SK-N-SH (cell line): ENCODE data around the gene MMP13.

ENCODE experiments used
- EP300 ChIP-seq, 2 experiments: IDR thresholded peaks; 2 replicates each; pipeline versions ENCODE4 v1.4.0 to v1.6.1; 2012; ENCODE audit warnings: borderline replicate concordance in 1 of 2, low read depth in 1 of 2, low read length in 1 of 2
- EZH2phosphoT487 ChIP-seq: fragments of 200-600 bp; sonication (generic); IDR thresholded peaks from 2 replicates; pipeline ENCODE4 v1.6.1; 2017; ENCODE audit warnings: low read depth, mixed run types, mild to moderate bottlenecking, antibody characterized with exemption, moderate library complexity, borderline replicate concordance
- MAX ChIP-seq: IDR thresholded peaks from 2 replicates; pipeline ENCODE4 v1.4.0; 2012; ENCODE audit warnings: low read depth
- POLR2AphosphoS5 ChIP-seq: IDR thresholded peaks from 2 replicates; pipeline ENCODE4 v1.6.1; 2012; ENCODE audit warnings: low read depth, low read length
- RAD21 ChIP-seq: IDR thresholded peaks from 2 replicates; pipeline ENCODE4 v1.6.1; 2012; ENCODE audit warnings: mild to moderate bottlenecking, low read length
- RCOR1 ChIP-seq: fragments of 150-350 bp; IDR thresholded peaks from 2 replicates; pipeline ENCODE4 v1.6.1; 2017; ENCODE audit warnings: antibody characterized with exemption, low read length
- REST ChIP-seq: IDR thresholded peaks from 2 replicates; pipeline ENCODE4 v1.6.1; 2012; ENCODE audit warnings: mild to moderate bottlenecking, low read depth, low read length, moderate library complexity
- SIN3A ChIP-seq: IDR thresholded peaks from 2 replicates; pipeline ENCODE4 v1.6.1; 2012; ENCODE audit warnings: low read depth, mild to moderate bottlenecking, low read length, moderate library complexity, borderline replicate concordance
- TAF1 ChIP-seq: IDR thresholded peaks from 2 replicates; pipeline ENCODE4 v1.6.1; 2012; ENCODE audit warnings: low read depth, mild to moderate bottlenecking, low read length, moderate library complexity, borderline replicate concordance
- USF1 ChIP-seq: IDR thresholded peaks from 2 replicates; pipeline ENCODE4 v1.4.0; 2012; ENCODE audit warnings: low read depth, borderline replicate concordance
- YY1 ChIP-seq: IDR thresholded peaks from 2 replicates; pipeline ENCODE4 v1.4.0; 2012; ENCODE audit warnings: low read depth, mild to moderate bottlenecking
- TF ChIP-seq, protein P1 (sequence below): fragments of 200-600 bp; sonication (generic); IDR thresholded peaks from 2 replicates; pipeline ENCODE4 v1.6.1; 2017; ENCODE audit warnings: antibody characterized with exemption, mild to moderate bottlenecking, moderate library complexity
- TF ChIP-seq, protein P2 (sequence below): IDR thresholded peaks from 2 replicates; pipeline ENCODE4 v1.4.0; 2012; ENCODE audit warnings: low read depth, borderline replicate concordance

DNA sequence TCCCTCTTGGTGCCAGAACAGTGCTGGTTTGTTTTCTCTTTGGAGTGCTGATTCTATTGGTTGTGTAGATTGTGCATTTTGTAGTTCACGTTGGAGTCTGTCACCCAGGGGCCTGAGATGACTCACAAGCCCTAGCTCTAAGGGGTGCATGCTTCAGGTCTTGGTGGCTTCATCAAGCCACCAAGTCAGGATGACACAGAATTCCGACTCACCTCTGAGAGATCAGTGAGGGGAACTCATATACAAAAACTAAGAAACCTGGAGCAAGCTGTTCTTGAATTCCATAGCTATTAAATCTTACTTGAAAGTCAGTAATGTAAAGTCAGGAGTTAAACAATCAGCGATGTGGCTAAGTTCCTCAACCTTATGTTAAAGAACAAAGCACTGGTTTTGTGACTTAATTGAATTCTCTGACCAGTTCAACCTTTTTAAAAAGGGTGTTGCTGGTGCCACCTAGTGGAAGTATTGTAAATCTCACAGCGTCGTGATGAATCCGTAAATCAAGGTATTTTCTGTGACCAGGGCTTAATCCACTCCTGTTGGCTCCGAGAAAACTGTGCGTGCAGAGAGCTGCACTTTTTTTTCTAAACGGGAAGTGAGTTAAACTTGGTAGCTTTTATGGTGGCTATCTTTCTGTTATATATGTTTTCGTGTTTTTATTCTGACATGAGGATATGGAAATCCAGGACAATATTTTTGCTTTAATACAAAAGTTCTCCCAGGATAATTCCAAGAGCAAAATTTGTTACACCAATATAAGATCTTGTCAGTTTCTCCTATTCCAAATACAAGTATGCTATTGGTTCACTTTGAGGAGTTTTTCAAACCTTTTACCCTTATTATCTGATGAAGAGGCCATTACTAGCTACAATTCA, 14.6 kb downstream of the MMP13 start:
- TF ChIP-seq, protein P1, sequence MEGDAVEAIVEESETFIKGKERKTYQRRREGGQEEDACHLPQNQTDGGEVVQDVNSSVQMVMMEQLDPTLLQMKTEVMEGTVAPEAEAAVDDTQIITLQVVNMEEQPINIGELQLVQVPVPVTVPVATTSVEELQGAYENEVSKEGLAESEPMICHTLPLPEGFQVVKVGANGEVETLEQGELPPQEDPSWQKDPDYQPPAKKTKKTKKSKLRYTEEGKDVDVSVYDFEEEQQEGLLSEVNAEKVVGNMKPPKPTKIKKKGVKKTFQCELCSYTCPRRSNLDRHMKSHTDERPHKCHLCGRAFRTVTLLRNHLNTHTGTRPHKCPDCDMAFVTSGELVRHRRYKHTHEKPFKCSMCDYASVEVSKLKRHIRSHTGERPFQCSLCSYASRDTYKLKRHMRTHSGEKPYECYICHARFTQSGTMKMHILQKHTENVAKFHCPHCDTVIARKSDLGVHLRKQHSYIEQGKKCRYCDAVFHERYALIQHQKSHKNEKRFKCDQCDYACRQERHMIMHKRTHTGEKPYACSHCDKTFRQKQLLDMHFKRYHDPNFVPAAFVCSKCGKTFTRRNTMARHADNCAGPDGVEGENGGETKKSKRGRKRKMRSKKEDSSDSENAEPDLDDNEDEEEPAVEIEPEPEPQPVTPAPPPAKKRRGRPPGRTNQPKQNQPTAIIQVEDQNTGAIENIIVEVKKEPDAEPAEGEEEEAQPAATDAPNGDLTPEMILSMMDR: peak; percentile 84
- TF ChIP-seq, protein P2, sequence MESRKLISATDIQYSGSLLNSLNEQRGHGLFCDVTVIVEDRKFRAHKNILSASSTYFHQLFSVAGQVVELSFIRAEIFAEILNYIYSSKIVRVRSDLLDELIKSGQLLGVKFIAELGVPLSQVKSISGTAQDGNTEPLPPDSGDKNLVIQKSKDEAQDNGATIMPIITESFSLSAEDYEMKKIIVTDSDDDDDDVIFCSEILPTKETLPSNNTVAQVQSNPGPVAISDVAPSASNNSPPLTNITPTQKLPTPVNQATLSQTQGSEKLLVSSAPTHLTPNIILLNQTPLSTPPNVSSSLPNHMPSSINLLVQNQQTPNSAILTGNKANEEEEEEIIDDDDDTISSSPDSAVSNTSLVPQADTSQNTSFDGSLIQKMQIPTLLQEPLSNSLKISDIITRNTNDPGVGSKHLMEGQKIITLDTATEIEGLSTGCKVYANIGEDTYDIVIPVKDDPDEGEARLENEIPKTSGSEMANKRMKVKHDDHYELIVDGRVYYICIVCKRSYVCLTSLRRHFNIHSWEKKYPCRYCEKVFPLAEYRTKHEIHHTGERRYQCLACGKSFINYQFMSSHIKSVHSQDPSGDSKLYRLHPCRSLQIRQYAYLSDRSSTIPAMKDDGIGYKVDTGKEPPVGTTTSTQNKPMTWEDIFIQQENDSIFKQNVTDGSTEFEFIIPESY: no peak
- TF ChIP-seq REST (no peak), MAX (no peak; the same call in 1 of the 2 replicates), TAF1 (no peak), RCOR1 (no peak), POLR2AphosphoS5 (no peak), YY1 (no peak), EP300 (IDR thresholded peaks at IDR 0.05; ENCODE audit: borderline replicate concordance in 1 of 2, low read depth in 1 of 2, low read length in 1 of 2) (no peak), RAD21 (peak; percentile 77), USF1 (no peak), SIN3A (no peak), EZH2phosphoT487 (no peak)
